Gastrocnemius medialis (tissue), 4 donors: ENCODE data around the gene HOXC11. TPM values are rescaled to one million over a fixed set of nuclear protein-coding genes. Genes with fewer than 3 reads are reported as not detected.
A peak's percentile ranks its signal among the peaks of the same experiment; 100 is the strongest.

Source experiments
- ATAC-seq, 2 donors: fragments of 150-250 bp; one replicate each; pipeline ENCODE4 v1.9.1; 2016
- DNase-seq, 2 donors: peaks; one replicate each; pipeline ENCODE4 v3.0.0-alpha.2; 2019
- H3K27ac ChIP-seq, 4 donors: fragments of 200-600 bp; sonication (generic); 1 replicate in 1 of 4; 2 replicates in 3 of 4; pipeline ENCODE4 v1.5.1; 2016 to 2018; ENCODE audit warnings: mild to moderate bottlenecking in 2 of 4, moderate library complexity in 1 of 4
- H3K27me3 ChIP-seq, 3 donors: fragments of 200-600 bp; sonication (generic) in 2 of 3; 1 replicate in 1 of 3; 2 replicates in 2 of 3; pipeline versions ENCODE4 v1.5.1 to v1.6.0; 2016 to 2019; ENCODE audit warnings: mild to moderate bottlenecking in 1 of 3, moderate library complexity in 1 of 3
- H3K36me3 ChIP-seq, 2 donors: fragments of 200-600 bp; sonication (generic) in 1 of 2; one replicate each; pipeline ENCODE4 v1.5.1; 2017 to 2018
- H3K4me1 ChIP-seq, 2 donors: fragments of 200-600 bp; sonication (generic) in 1 of 2; one replicate each; pipeline ENCODE4 v1.5.1; 2016 to 2017; ENCODE audit warnings: mild to moderate bottlenecking in 2 of 2
- H3K4me3 ChIP-seq, 4 donors: fragments of 200-600 bp; sonication (generic) in 3 of 4; 1 replicate in 1 of 4; 2 replicates in 3 of 4; pipeline ENCODE4 v1.5.1; 2016 to 2019; ENCODE audit warnings: mild to moderate bottlenecking in 2 of 4
- H3K9me3 ChIP-seq, 3 donors: fragments of 200-600 bp; sonication (generic) in 2 of 3; 1 replicate in 1 of 3; 2 replicates in 2 of 3; pipeline ENCODE4 v1.5.1; 2016 to 2019
- CTCF ChIP-seq, 5 experiments: fragments of 450-650 bp in 3 of 5; fragments of 200-600 bp in 2 of 5; sonication (generic) in 2 of 5; IDR thresholded peaks in 4 of 5; conservative IDR thresholded peaks in 1 of 5; 1 replicate in 4 of 5; 2 replicates in 1 of 5; pipeline ENCODE4 v1.5.1; 2016 to 2019; ENCODE audit warnings: antibody characterized with exemption in 5 of 5, mild to moderate bottlenecking in 3 of 5, moderate library complexity in 3 of 5
- POLR2A ChIP-seq, 2 donors: fragments of 450-650 bp; IDR thresholded peaks; one replicate each; pipeline ENCODE4 v1.6.1; 2017; ENCODE audit warnings: antibody characterized with exemption in 2 of 2, mild to moderate bottlenecking in 2 of 2, moderate library complexity in 2 of 2
- in situ Hi-C, 4 donors: fragments of 200-750 bp; cut with MboI; loops; one replicate each; pipeline versions ENCODE4 v1.15.0 to v1.8.0; 2017; ENCODE audit warnings: low sequenced_read_pairs in 4 of 4
- intact Hi-C: fragments of 100-400 bp; cut with DNase I; formaldehyde crosslinking; loops from one replicate; pipeline ENCODE4 v1.15.1; 2023; ENCODE audit warnings: low total_unique reads
- total RNA-seq, 4 donors: library from RNA; depleted of rRNA; stranded (reverse); fragments of >200 nt; gene quantifications; one replicate each; pipeline versions ENCODE4 v1.1.0 to v1.2.3, GENCODE V29; 2016

HOXC11 gene
- total RNA-seq, 4 donors from 2014 or later: 0.24 to 1.1 (median 0.44) TPM

GRCh38 chr12:53939141-53940108 is 33.5 kb upstream of the HOXC11 start:
- H3K9me3 ChIP-seq: no peaks in the 10 kb centered on the region
- no peak overlapping the region for H3K27ac ChIP-seq
- in situ Hi-C loops: no loop called here
- peaks cover 94 to 100% (median 97%) of the 10 kb centered on the region in 3 donors for H3K27me3 ChIP-seq
- peaks cover 0 to 8% of the 10 kb centered on the region in 2 donors for H3K4me1 ChIP-seq
- TF ChIP-seq POLR2A (IDR thresholded peaks at IDR 0.05) (no peak), CTCF (IDR thresholded peaks at IDR 0.05 in 4 of 5, conservative IDR thresholded peaks at IDR 0.05 in 1 of 5) (no peak)
- no peaks in the 10 kb centered on the region for H3K36me3 ChIP-seq
- no peak for ATAC-seq
- peak overlapping the region; percentile 31 to 48 (median 45) for H3K4me3 ChIP-seq
- no peak for DNase-seq
- intact Hi-C loops: loop anchor here (10.0 kb wide), 1 partner anchor 145 kb away; no protein-coding TSS in a partner anchor

DNA sequence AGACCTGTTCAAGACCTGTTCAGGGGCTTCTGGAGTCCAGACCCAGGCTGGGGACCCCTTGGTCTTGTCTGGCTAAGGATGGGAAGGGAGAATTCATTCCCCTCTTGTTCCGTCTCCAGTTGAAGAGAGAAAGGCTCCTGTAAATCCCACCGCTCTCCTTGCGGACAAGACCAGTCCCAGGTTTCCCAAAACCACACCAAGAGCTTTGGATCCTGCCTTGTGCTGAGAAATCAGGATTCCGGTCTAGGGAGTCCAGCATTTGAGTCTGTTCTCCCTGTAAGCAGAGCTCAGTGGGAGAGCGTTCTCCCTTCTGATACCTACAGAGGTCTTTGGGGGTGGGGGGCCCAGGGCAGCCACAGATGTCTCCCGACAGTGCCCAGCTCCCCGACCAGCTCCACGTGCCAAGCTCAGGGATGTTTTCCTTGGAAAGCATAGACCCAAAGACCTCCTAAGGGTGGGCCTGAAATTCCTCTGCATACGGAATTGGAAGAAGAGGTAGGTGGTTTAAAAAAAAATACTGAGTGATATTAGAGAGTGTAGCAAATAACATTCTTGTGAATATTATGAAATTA is 32.4 kb upstream of the HOXC11 start:
- TF ChIP-seq POLR2A (IDR thresholded peaks at IDR 0.05): no peak
- TF ChIP-seq CTCF (IDR thresholded peaks at IDR 0.05 in 4 of 5, conservative IDR thresholded peaks at IDR 0.05 in 1 of 5): no peak
- Histone ChIP-seq H3K4me1 (peaks cover 0 to 8% of the 10 kb centered on the region in 2 donors), H3K27ac (no peak overlapping the region), H3K27me3 (peaks cover 95 to 100% (median 98%) of the 10 kb centered on the region in 3 donors), H3K36me3 (no peaks in the 10 kb centered on the region), H3K9me3 (no peaks in the 10 kb centered on the region), H3K4me3 (no peak overlapping the region)
- ATAC-seq: no peak
- DNase-seq: no peak
- in situ Hi-C loops (no loop called here), intact Hi-C loops (loop anchor here (10.0 kb wide), 1 partner anchor 146 kb away; no protein-coding TSS in a partner anchor)

- TF ChIP-seq POLR2A (IDR thresholded peaks at IDR 0.05): no peak
- Histone ChIP-seq H3K27ac (no peak overlapping the region), H3K9me3 (no peaks in the 10 kb centered on the region), H3K27me3 (peaks cover 95 to 100% (median 98%) of the 10 kb centered on the region in 3 donors), H3K4me3 (no peak overlapping the region), H3K36me3 (no peaks in the 10 kb centered on the region), H3K4me1 (peaks cover 0 to 8% of the 10 kb centered on the region in 2 donors)
- intact Hi-C loops: loop anchor here (10.0 kb wide), 1 partner anchor 146 kb away; no protein-coding TSS in a partner anchor
- no peak for ATAC-seq
- no peak for DNase-seq
- in situ Hi-C loops: no loop called here
These were observed 31.7 kb upstream of the HOXC11 start for GRCh38 chr12:53941187-53941586.

GRCh38 chr12:53941750-53942149 is 31.2 kb upstream of the HOXC11 start:
- in situ Hi-C loops (no loop called here), intact Hi-C loops (loop anchor here (10.0 kb wide), 1 partner anchor 147 kb away; no protein-coding TSS in a partner anchor)
- H3K9me3 ChIP-seq: no peaks in the 10 kb centered on the region
- no peaks in the 10 kb centered on the region for H3K36me3 ChIP-seq
- H3K27ac ChIP-seq: no peak overlapping the region
- H3K4me1 ChIP-seq: peaks cover 0 to 8% of the 10 kb centered on the region in 2 donors
- no peak for DNase-seq
- no peak for ATAC-seq
- no peak overlapping the region for H3K4me3 ChIP-seq
- peaks cover 94 to 100% (median 96%) of the 10 kb centered on the region in 3 donors for H3K27me3 ChIP-seq
- TF ChIP-seq POLR2A (IDR thresholded peaks at IDR 0.05) (no peak), CTCF (IDR thresholded peaks at IDR 0.05 in 4 of 5, conservative IDR thresholded peaks at IDR 0.05 in 1 of 5) (no peak)
